MM.1S (cell line): ENCODE data around the gene TTC7B.

Source experiments
- DNase-seq: peaks from one replicate; pipeline ENCODE4 v3.0.0-alpha.2; 2015
- H2AFZ ChIP-seq: fragments of 300-600 bp; sonication (generic); 2 replicates; pipeline ENCODE4 v1.6.0; 2016; ENCODE audit warnings: antibody characterized with exemption, low read length
- H3F3A ChIP-seq: fragments of 300-600 bp; sonication (generic); 2 replicates; pipeline ENCODE4 v1.6.1; 2016; ENCODE audit warnings: mild to moderate bottlenecking, antibody characterized with exemption, low read length, moderate library complexity, mixed read lengths; ENCODE audit not compliant: insufficient read depth
- H3K27ac ChIP-seq: fragments of 300-600 bp; sonication (generic); 2 replicates; pipeline ENCODE4 v1.5.1; 2016; ENCODE audit warnings: mild to moderate bottlenecking, low read length
- H3K27me3 ChIP-seq: fragments of 300-600 bp; sonication (generic); replicated peaks from 2 replicates; pipeline ENCODE4 v1.6.0; 2016; ENCODE audit warnings: low read length; ENCODE audit not compliant: insufficient read depth
- H3K36me3 ChIP-seq: fragments of 300-600 bp; sonication (generic); replicated peaks from 2 replicates; pipeline ENCODE4 v1.6.1; 2016; ENCODE audit warnings: mild to moderate bottlenecking, low read length, mixed read lengths; ENCODE audit not compliant: insufficient read depth
- H3K4me1 ChIP-seq: fragments of 300-600 bp; sonication (generic); 2 replicates; pipeline ENCODE4 v1.6.1; 2016; ENCODE audit warnings: low read length, mixed read lengths
- H3K4me2 ChIP-seq: fragments of 300-600 bp; sonication (generic); 2 replicates; pipeline ENCODE4 v1.6.0; 2016; ENCODE audit warnings: low read depth, low read length
- H3K4me3 ChIP-seq: fragments of 300-600 bp; sonication (generic); 2 replicates; pipeline ENCODE4 v1.5.1; 2016; ENCODE audit warnings: low read length, mixed read lengths
- H3K79me2 ChIP-seq: fragments of 300-600 bp; sonication (generic); 2 replicates; pipeline ENCODE4 v1.6.1; 2016; ENCODE audit warnings: mixed run types, low read length, mixed read lengths
- H3K9ac ChIP-seq: fragments of 300-600 bp; sonication (generic); 2 replicates; pipeline ENCODE4 v1.6.1; 2016; ENCODE audit warnings: low read length, mixed read lengths
- H3K9me2 ChIP-seq: fragments of 300-600 bp; sonication (generic); replicated peaks from 2 replicates; pipeline ENCODE4 v1.6.1; 2016; ENCODE audit warnings: mild to moderate bottlenecking, low read length, mixed read lengths; ENCODE audit not compliant: insufficient read depth
- H3K9me3 ChIP-seq: fragments of 300-600 bp; sonication (generic); replicated peaks from 2 replicates; pipeline ENCODE4 v1.6.1; 2016; ENCODE audit warnings: mild to moderate bottlenecking, low read length, mixed read lengths; ENCODE audit not compliant: insufficient read depth
- H4K20me1 ChIP-seq: fragments of 300-600 bp; sonication (generic); 2 replicates; pipeline ENCODE4 v1.6.1; 2016; ENCODE audit warnings: mild to moderate bottlenecking, low read length, moderate library complexity, mixed read lengths; ENCODE audit not compliant: insufficient read depth
- EZH2 ChIP-seq: fragments of 300-600 bp; sonication (generic); optimal IDR thresholded peaks from 2 replicates; pipeline ENCODE3; 2017; ENCODE audit warnings: low read depth, mild to moderate bottlenecking, antibody characterized with exemption, low read length, mixed read lengths
- EZH2phosphoT487 ChIP-seq: fragments of 300-600 bp; sonication (generic); IDR thresholded peaks from 2 replicates; pipeline ENCODE4 v1.6.1; 2018; ENCODE audit warnings: antibody characterized with exemption, low read length
- TF ChIP-seq, protein P1 (sequence below): fragments of 300-600 bp; sonication (generic); IDR thresholded peaks from 2 replicates; pipeline ENCODE4 v1.5.1; 2016; ENCODE audit warnings: antibody characterized with exemption, low read length, mixed read lengths

The TTC7B gene

DNA sequence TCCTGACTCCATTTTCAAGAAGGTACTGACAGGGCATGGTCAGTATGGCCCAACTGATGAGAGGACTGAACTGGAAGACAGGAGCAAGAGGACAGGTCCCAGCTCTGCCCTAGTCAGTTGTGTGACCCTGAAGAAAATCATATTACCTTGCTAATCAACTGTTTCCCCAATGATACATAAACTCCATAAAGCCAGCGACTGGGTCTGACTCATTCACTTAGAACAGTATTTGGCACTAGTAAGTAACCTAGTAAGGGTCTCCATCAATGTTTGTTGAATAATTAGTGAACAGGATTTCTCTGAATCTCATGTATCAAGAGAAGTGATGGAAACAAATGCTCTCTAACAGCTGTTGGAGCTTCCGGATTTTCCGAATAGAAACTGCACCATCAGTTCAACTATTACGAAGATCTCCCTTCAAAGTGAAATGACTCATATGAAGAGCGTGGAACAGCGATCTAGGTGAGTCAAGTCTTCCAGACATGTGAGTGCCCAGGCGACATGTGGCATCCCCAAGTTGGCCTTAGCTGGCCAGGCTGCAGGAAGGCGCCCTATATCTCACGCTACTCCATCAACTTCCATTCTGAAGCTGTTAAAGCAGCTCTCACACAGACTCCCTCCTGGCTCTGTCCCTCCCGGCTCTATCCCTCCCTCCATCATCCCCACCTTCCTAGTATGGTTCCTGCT, 94.5 kb downstream of the TTC7B start:
- Histone ChIP-seq H3K4me2 (no peak overlapping the region), H3K79me2 (no peaks in the 10 kb centered on the region), H4K20me1 (no peaks in the 10 kb centered on the region), H2AFZ (no peak overlapping the region), H3K27me3 (no peaks in the 10 kb centered on the region), H3K4me3 (no peak overlapping the region), H3K27ac (no peak overlapping the region), H3K4me1 (no peaks in the 10 kb centered on the region), H3K9me3 (no peaks in the 10 kb centered on the region), H3K36me3 (no peaks in the 10 kb centered on the region), H3K9ac (no peak overlapping the region), H3F3A (no peaks in the 10 kb centered on the region), H3K9me2 (no peaks in the 10 kb centered on the region)
- DNase-seq = no peak
- TF ChIP-seq EZH2 = no peak
- TF ChIP-seq EZH2phosphoT487 = no peak
- TF ChIP-seq, protein P1, sequence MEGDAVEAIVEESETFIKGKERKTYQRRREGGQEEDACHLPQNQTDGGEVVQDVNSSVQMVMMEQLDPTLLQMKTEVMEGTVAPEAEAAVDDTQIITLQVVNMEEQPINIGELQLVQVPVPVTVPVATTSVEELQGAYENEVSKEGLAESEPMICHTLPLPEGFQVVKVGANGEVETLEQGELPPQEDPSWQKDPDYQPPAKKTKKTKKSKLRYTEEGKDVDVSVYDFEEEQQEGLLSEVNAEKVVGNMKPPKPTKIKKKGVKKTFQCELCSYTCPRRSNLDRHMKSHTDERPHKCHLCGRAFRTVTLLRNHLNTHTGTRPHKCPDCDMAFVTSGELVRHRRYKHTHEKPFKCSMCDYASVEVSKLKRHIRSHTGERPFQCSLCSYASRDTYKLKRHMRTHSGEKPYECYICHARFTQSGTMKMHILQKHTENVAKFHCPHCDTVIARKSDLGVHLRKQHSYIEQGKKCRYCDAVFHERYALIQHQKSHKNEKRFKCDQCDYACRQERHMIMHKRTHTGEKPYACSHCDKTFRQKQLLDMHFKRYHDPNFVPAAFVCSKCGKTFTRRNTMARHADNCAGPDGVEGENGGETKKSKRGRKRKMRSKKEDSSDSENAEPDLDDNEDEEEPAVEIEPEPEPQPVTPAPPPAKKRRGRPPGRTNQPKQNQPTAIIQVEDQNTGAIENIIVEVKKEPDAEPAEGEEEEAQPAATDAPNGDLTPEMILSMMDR = no peak

DNA sequence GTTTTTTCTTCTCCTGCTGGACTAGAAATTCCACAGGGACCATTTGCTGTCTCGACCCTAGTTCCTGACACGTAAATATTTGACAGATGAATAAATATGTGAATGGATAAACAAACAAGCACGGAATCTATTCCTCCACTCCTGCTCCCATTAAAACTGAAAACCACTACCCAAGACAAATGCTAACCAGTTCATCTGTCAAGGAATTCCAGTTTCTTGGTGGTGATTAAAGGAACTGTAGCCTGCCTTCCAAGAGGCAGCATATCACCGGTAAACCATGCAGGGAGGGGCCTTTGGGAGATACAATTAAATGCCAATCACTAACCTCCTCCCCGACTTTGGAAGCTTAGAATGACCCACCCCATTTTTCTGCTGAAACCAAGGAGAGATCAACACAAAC, 95.4 kb downstream of the TTC7B start:
- DNase-seq = no peak
- H3K36me3 ChIP-seq = no peaks in the 10 kb centered on the region
- TF ChIP-seq EZH2 = no peak
- TF ChIP-seq EZH2phosphoT487 = no peak
- TF ChIP-seq, protein P1 = no peak
- no peaks in the 10 kb centered on the region for H3K79me2 ChIP-seq
- H3K4me3 ChIP-seq = no peak overlapping the region
- H3F3A ChIP-seq = no peaks in the 10 kb centered on the region
- H3K9ac ChIP-seq = no peak overlapping the region
- H2AFZ ChIP-seq = no peak overlapping the region
- H3K4me2 ChIP-seq = no peak overlapping the region
- no peaks in the 10 kb centered on the region for H3K27me3 ChIP-seq
- no peaks in the 10 kb centered on the region for H3K9me2 ChIP-seq
- no peaks in the 10 kb centered on the region for H4K20me1 ChIP-seq
- no peaks in the 10 kb centered on the region for H3K4me1 ChIP-seq
- no peak overlapping the region for H3K27ac ChIP-seq
- no peaks in the 10 kb centered on the region for H3K9me3 ChIP-seq

DNA sequence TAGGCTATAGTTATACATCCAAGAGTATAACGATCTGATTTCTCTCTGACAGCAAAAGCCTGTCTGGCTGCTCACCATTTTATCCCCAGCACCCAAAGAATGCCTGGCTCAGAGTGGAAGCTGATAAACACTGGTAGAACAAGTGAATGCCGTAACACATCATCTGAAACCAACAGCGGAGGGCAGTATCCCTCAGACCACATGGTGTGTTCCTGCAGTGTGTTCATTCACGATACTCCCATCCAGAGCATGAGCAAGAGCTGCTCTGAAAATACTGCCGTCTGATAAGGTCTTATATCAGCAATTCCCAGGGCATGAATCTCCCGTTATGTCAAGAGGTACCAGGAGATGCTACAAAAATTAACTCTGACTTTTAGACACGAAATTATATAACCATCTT, 95.9 kb downstream of the TTC7B start:
- Histone ChIP-seq H2AFZ (no peak overlapping the region), H3K36me3 (no peaks in the 10 kb centered on the region), H3K79me2 (no peaks in the 10 kb centered on the region), H3K9me3 (no peaks in the 10 kb centered on the region), H3K4me2 (no peak overlapping the region), H4K20me1 (no peaks in the 10 kb centered on the region), H3K4me3 (no peak overlapping the region), H3K27ac (no peak overlapping the region), H3K9ac (no peak overlapping the region), H3K9me2 (no peaks in the 10 kb centered on the region), H3K27me3 (no peaks in the 10 kb centered on the region), H3F3A (no peaks in the 10 kb centered on the region), H3K4me1 (no peaks in the 10 kb centered on the region)
- no peak for DNase-seq
- no peak for TF ChIP-seq EZH2
- TF ChIP-seq, protein P1 = no peak
- no peak for TF ChIP-seq EZH2phosphoT487
